SK-N-SH (cell line): ENCODE measurements around the gene SLC17A7. TPM values are rescaled to one million over a fixed set of nuclear protein-coding genes. Genes with fewer than 3 reads are reported as not detected.
A peak's percentile ranks its signal among the peaks of the same experiment; 100 is the strongest.

ENCODE experiments used
- CTCF ChIA-PET: fragments of 300-600, 350-600 bp; formaldehyde crosslinking; extraction: SDS; loops from one replicate; lab custom pipeline; 2021; lab: Yijun Ruan, JAX
- POLR2A ChIA-PET: fragments of 350-600 bp; sonication (Branson Sonifier 250); formaldehyde crosslinking; extraction: SDS; loops from one replicate; lab custom pipeline; 2020; ENCODE audit warnings: antibody characterized with exemption, inconsistent platforms; lab: Yijun Ruan, JAX
- DNase-seq: peaks from one replicate; pipeline ENCODE4 v3.0.0; 2012
- H2AFZ ChIP-seq: fragments of 200-600 bp; sonication (generic); 2 replicates; pipeline ENCODE4 v1.8.1; 2016; ENCODE audit warnings: antibody characterized with exemption, mild to moderate bottlenecking, low read depth
- H3F3A ChIP-seq: fragments of 200-600 bp; sonication (generic); replicated peaks from 2 replicates; pipeline ENCODE3; 2016; ENCODE audit warnings: antibody characterized with exemption, mild to moderate bottlenecking; ENCODE audit not compliant: insufficient read depth
- H3K27ac ChIP-seq, 2 experiments: fragments of 200-500 bp in 1 of 2; fragments of 200-600 bp in 1 of 2; sonication (Bioruptor generic) in 1 of 2; sonication (generic), shearing (Covaris generic) in 1 of 2; 2 replicates each; pipeline versions ENCODE4 v1.5.1 to v1.6.1; 2014 to 2016; ENCODE audit warnings: low read depth in 2 of 2, inconsistent platforms in 1 of 2, low read length in 1 of 2, mild to moderate bottlenecking in 1 of 2, mixed read lengths in 1 of 2
- H3K27me3 ChIP-seq: fragments of 200-600 bp; sonication (generic), shearing (Covaris generic); 2 replicates; pipeline ENCODE4 v1.6.1; 2016; ENCODE audit warnings: mixed run types; ENCODE audit not compliant: insufficient read depth
- H3K36me3 ChIP-seq, 2 experiments: fragments of 200-500 bp in 1 of 2; fragments of 200-600 bp in 1 of 2; sonication (Bioruptor generic) in 1 of 2; sonication (generic) in 1 of 2; replicated peaks in 1 of 2; 2 replicates each; pipeline versions ENCODE3 to v1.5.1; 2014 to 2016; ENCODE audit warnings: low read length in 1 of 2, mild to moderate bottlenecking in 1 of 2; ENCODE audit not compliant: insufficient read depth in 2 of 2, control insufficient read depth in 1 of 2
- H3K4me1 ChIP-seq, 2 experiments: fragments of 200-500 bp in 1 of 2; fragments of 200-600 bp in 1 of 2; sonication (Bioruptor generic) in 1 of 2; sonication (generic), shearing (Covaris generic) in 1 of 2; 2 replicates each; pipeline versions ENCODE4 v1.5.1 to v1.6.1; 2014 to 2016; ENCODE audit warnings: low read depth in 1 of 2, low read length in 1 of 2, mixed run types in 1 of 2; ENCODE audit not compliant: insufficient read depth in 2 of 2, control insufficient read depth in 1 of 2
- H3K4me2 ChIP-seq: fragments of 200-600 bp; sonication (generic), shearing (Covaris generic); 2 replicates; pipeline ENCODE4 v1.6.1; 2017; ENCODE audit warnings: mixed run types
- H3K4me3 ChIP-seq, 2 experiments: fragments of 200-500 bp in 1 of 2; fragments of 200-600 bp in 1 of 2; sonication (Bioruptor generic) in 1 of 2; sonication (generic), shearing (Covaris generic) in 1 of 2; 2 replicates each; pipeline versions ENCODE4 v1.5.1 to v1.8.1; 2014 to 2016; ENCODE audit warnings: low read depth in 2 of 2, inconsistent platforms in 1 of 2, low read length in 1 of 2, mild to moderate bottlenecking in 1 of 2, mixed read lengths in 1 of 2, moderate library complexity in 1 of 2
- H3K79me2 ChIP-seq: fragments of 200-600 bp; sonication (generic); 2 replicates; pipeline ENCODE4 v1.8.1; 2017; ENCODE audit warnings: mild to moderate bottlenecking; ENCODE audit not compliant: insufficient read depth
- H3K9ac ChIP-seq: fragments of 200-600 bp; sonication (generic); 2 replicates; pipeline ENCODE4 v1.6.1; 2017; ENCODE audit warnings: mixed run types
- H3K9me2 ChIP-seq: fragments of 200-600 bp; sonication (generic); 2 replicates; pipeline ENCODE4 v1.6.1; 2017; ENCODE audit warnings: mixed run types
- H3K9me3 ChIP-seq: fragments of 200-600 bp; sonication (generic); 2 replicates; pipeline ENCODE4 v1.6.1; 2017; ENCODE audit warnings: mixed run types, mild to moderate bottlenecking, moderate library complexity
- H4K20me1 ChIP-seq: fragments of 200-600 bp; sonication (generic); 2 replicates; pipeline ENCODE4 v1.6.1; 2017; ENCODE audit warnings: mild to moderate bottlenecking, mixed run types; ENCODE audit not compliant: insufficient read depth
- FOSL2 ChIP-seq: IDR thresholded peaks from 2 replicates; pipeline ENCODE4 v1.4.0; 2012; ENCODE audit warnings: low read depth, mild to moderate bottlenecking, moderate library complexity, borderline replicate concordance
- FOXJ3 ChIP-seq: sonication (generic); formaldehyde crosslinking; IDR thresholded peaks from 2 replicates; pipeline ENCODE4 v1.5.1; 2020; ENCODE audit warnings: mild to moderate bottlenecking, missing genetic modification reagents
- FOXM1 ChIP-seq: IDR thresholded peaks from 2 replicates; pipeline ENCODE4 v1.4.0; 2012; ENCODE audit warnings: low read depth, mild to moderate bottlenecking
- MAX ChIP-seq: IDR thresholded peaks from 2 replicates; pipeline ENCODE4 v1.4.0; 2012; ENCODE audit warnings: low read depth
- MXI1 ChIP-seq: IDR thresholded peaks from 2 replicates; pipeline ENCODE4 v1.6.1; 2012; ENCODE audit warnings: mild to moderate bottlenecking, low read depth, low read length, improper control_type of control experiment
- POLR2AphosphoS5 ChIP-seq: IDR thresholded peaks from 2 replicates; pipeline ENCODE4 v1.6.1; 2012; ENCODE audit warnings: low read depth, low read length
- RAD21 ChIP-seq: IDR thresholded peaks from 2 replicates; pipeline ENCODE4 v1.6.1; 2012; ENCODE audit warnings: mild to moderate bottlenecking, low read length
- SIN3A ChIP-seq: IDR thresholded peaks from 2 replicates; pipeline ENCODE4 v1.6.1; 2012; ENCODE audit warnings: low read depth, mild to moderate bottlenecking, low read length, moderate library complexity, borderline replicate concordance
- TAF1 ChIP-seq: IDR thresholded peaks from 2 replicates; pipeline ENCODE4 v1.6.1; 2012; ENCODE audit warnings: low read depth, mild to moderate bottlenecking, low read length, moderate library complexity, borderline replicate concordance
- ZBTB33 ChIP-seq: IDR thresholded peaks from 2 replicates; pipeline ENCODE4 v1.4.0; 2012; ENCODE audit warnings: low read depth, borderline replicate concordance
- WGBS: methylation state at CpG from one replicate; pipeline ENCODE4 v1.1.6; 2017; ENCODE audit warnings: low lambda C conversion rate; 5-methylcytosine and 5-hydroxymethylcytosine counted together
- polyA plus RNA-seq, 3 experiments: library from polyadenylated mRNA; depleted of rRNA; stranded (reverse); fragments of >200 nt; gene quantifications; 2 replicates each; pipeline ENCODE4 v1.2.3, GENCODE V29; 2012

Gene SLC17A7
- polyA plus RNA-seq, 1 of the 3 experiments (the other 2 are of a cell fraction): 0.59 TPM

GRCh38 chr19:49488863-49489537, 47.7 kb upstream of the SLC17A7 start (continued):
- no peak for TF ChIP-seq MXI1
- no peak for TF ChIP-seq FOXM1
- no peak for TF ChIP-seq POLR2AphosphoS5
- no peak for TF ChIP-seq RAD21
- TF ChIP-seq TAF1: no peak
- no peak for TF ChIP-seq MAX
- TF ChIP-seq SIN3A: no peak
- no peak for TF ChIP-seq ZBTB33
- TF ChIP-seq FOXJ3 (CRISPR knock-in tag): no peak

- Histone ChIP-seq H3K4me3 (peak overlapping the region; percentile 86 to 92), H3K79me2 (peaks cover 38% of the 10 kb centered on the region), H3K4me2 (peak overlapping the region; percentile 92), H3K27me3 (no peaks in the 10 kb centered on the region), H3K9me2 (no peaks in the 10 kb centered on the region), H3K36me3 (peaks cover 36 to 48% of the 10 kb centered on the region in 2 experiments), H3K4me1 (peaks cover 0 to 21% of the 10 kb centered on the region in 2 experiments; a peak in 1 of 4 replicates), H2AFZ (no peak overlapping the region), H3K9ac (peak overlapping the region; percentile 98), H4K20me1 (peaks cover 32% of the 10 kb centered on the region), H3F3A (peaks cover 51% of the 10 kb centered on the region), H3K9me3 (no peaks in the 10 kb centered on the region), H3K27ac (peak overlapping the region; percentile 80 to 88)
- CTCF ChIA-PET: interaction anchor here (0.7 to 3.4 kb wide), 8 partner anchors 9 to 82 kb away, joined by 3 to 12 read pairs (median 4); no protein-coding TSS in a partner anchor
- 0% methylated on average over 21 of the region's 26 CpGs for WGBS
- POLR2A ChIA-PET: interaction anchor here (0.6 to 1.1 kb wide), 5 partner anchors 8 to 112 kb away, joined by 3 to 6 read pairs (median 4); partner anchors contain the start of gene RPS11
- DNase-seq: no peak
- TF ChIP-seq FOSL2 (no peak), POLR2AphosphoS5 (peak; percentile 34; the same call in 1 of the 2 replicates), ZBTB33 (no peak)
These were observed 46.9 kb upstream of the SLC17A7 start for GRCh38 chr19:49488046-49488862.
